Liver (tissue), 9 donors: Measurements from ENCODE around the gene KNDC1. TPM values are rescaled to one million over a fixed set of nuclear protein-coding genes. Genes with fewer than 3 reads are reported as not detected.

Experiments
- DNase-seq: peaks from one replicate; pipeline ENCODE4 v3.0.0-alpha.2; 2017; ENCODE audit warnings: low spot score
- H3K27ac ChIP-seq, 2 donors: one replicate each; pipeline ENCODE4 v1.7.0; 2013; ENCODE audit warnings: inconsistent platforms in 2 of 2, low read length in 2 of 2, control low read depth in 1 of 2, low read depth in 1 of 2, mild to moderate bottlenecking in 1 of 2
- H3K27me3 ChIP-seq, 4 donors: one replicate each; pipeline versions ENCODE4 v1.6.1 to v1.7.0; 2013; ENCODE audit warnings: low read length in 3 of 4, inconsistent platforms in 1 of 4, mild to moderate bottlenecking in 1 of 4, moderate library complexity in 1 of 4; ENCODE audit not compliant: control insufficient read depth in 4 of 4, insufficient read depth in 4 of 4
- H3K36me3 ChIP-seq, 4 donors: one replicate each; pipeline versions ENCODE4 v1.6.1 to v1.7.0; 2013; ENCODE audit warnings: low read length in 3 of 4, mild to moderate bottlenecking in 3 of 4, low read depth in 1 of 4, moderate library complexity in 1 of 4; ENCODE audit not compliant: control insufficient read depth in 4 of 4, insufficient read depth in 3 of 4
- H3K4me1 ChIP-seq, 4 donors: one replicate each; pipeline versions ENCODE4 v1.6.1 to v1.7.0; 2013; ENCODE audit warnings: low read length in 3 of 4, mild to moderate bottlenecking in 3 of 4, moderate library complexity in 1 of 4; ENCODE audit not compliant: control insufficient read depth in 4 of 4, insufficient read depth in 4 of 4
- H3K4me3 ChIP-seq, 3 donors: one replicate each; pipeline versions ENCODE4 v1.6.1 to v1.7.0; 2013; ENCODE audit warnings: low read length in 3 of 3, control low read depth in 1 of 3, low read depth in 1 of 3, mild to moderate bottlenecking in 1 of 3
- H3K9ac ChIP-seq, 2 donors: one replicate each; pipeline ENCODE4 v1.7.0; 2013; ENCODE audit warnings: low read length in 2 of 2, mild to moderate bottlenecking in 2 of 2, moderate library complexity in 2 of 2, control low read depth in 1 of 2, low read depth in 1 of 2
- H3K9me3 ChIP-seq, 4 donors: one replicate each; pipeline versions ENCODE4 v1.6.1 to v1.7.0; 2013; ENCODE audit warnings: low read length in 3 of 4; ENCODE audit not compliant: control insufficient read depth in 4 of 4
- ATF3 ChIP-seq: IDR thresholded peaks from 2 replicates; pipeline ENCODE4 v1.6.1; 2016; ENCODE audit warnings: antibody characterized with exemption
- CTCF ChIP-seq: fragments of 150-350 bp; IDR thresholded peaks from 2 replicates; pipeline ENCODE4 v1.5.1; 2017; ENCODE audit warnings: improper control_type of control experiment, low read depth, low read length; ENCODE audit not compliant: missing input control
- EGR1 ChIP-seq, 2 donors: IDR thresholded peaks; 2 replicates each; pipeline ENCODE4 v1.6.1; 2016 to 2018; ENCODE audit warnings: antibody characterized with exemption in 2 of 2, low read depth in 2 of 2
- FOXA1 ChIP-seq: IDR thresholded peaks from 2 replicates; pipeline ENCODE4 v1.6.1; 2016; ENCODE audit warnings: antibody characterized with exemption
- FOXA2 ChIP-seq: IDR thresholded peaks from 2 replicates; pipeline ENCODE4 v1.6.1; 2016; ENCODE audit warnings: antibody characterized with exemption
- GABPA ChIP-seq, 2 donors: IDR thresholded peaks in 1 of 2; conservative IDR thresholded peaks in 1 of 2; 2 replicates each; pipeline ENCODE4 v1.6.1; 2016; ENCODE audit warnings: antibody characterized with exemption in 2 of 2, mild to moderate bottlenecking in 1 of 2, moderate library complexity in 1 of 2
- HNF4A ChIP-seq, 2 donors: conservative IDR thresholded peaks; 2 replicates each; pipeline ENCODE4 v1.6.1; 2016; ENCODE audit warnings: antibody characterized with exemption in 2 of 2, mild to moderate bottlenecking in 2 of 2
- HNF4G ChIP-seq: IDR thresholded peaks from 2 replicates; pipeline ENCODE4 v1.6.1; 2016; ENCODE audit warnings: antibody characterized with exemption
- JUND ChIP-seq, 2 donors: IDR thresholded peaks; 2 replicates each; pipeline ENCODE4 v1.6.1; 2016; ENCODE audit warnings: antibody characterized with exemption in 2 of 2
- MAX ChIP-seq: IDR thresholded peaks from 2 replicates; pipeline ENCODE4 v1.6.1; 2016; ENCODE audit warnings: antibody characterized with exemption
- NR2F2 ChIP-seq: IDR thresholded peaks from 2 replicates; pipeline ENCODE4 v1.6.1; 2016; ENCODE audit warnings: antibody characterized with exemption
- REST ChIP-seq: IDR thresholded peaks from 2 replicates; pipeline ENCODE4 v1.6.1; 2016; ENCODE audit warnings: antibody characterized with exemption, mild to moderate bottlenecking
- RXRA ChIP-seq, 2 donors: IDR thresholded peaks; 2 replicates each; pipeline ENCODE4 v1.6.1; 2017 to 2018; ENCODE audit warnings: antibody characterized with exemption in 2 of 2, mild to moderate bottlenecking in 1 of 2
- SP1 ChIP-seq: IDR thresholded peaks from 2 replicates; pipeline ENCODE4 v1.6.1; 2018; ENCODE audit warnings: antibody characterized with exemption, mild to moderate bottlenecking
- TAF1 ChIP-seq: conservative IDR thresholded peaks from 2 replicates; pipeline ENCODE4 v1.6.1; 2016; ENCODE audit warnings: antibody characterized with exemption, mild to moderate bottlenecking
- YY1 ChIP-seq: IDR thresholded peaks from 2 replicates; pipeline ENCODE4 v1.6.1; 2016; ENCODE audit warnings: antibody characterized with exemption, mild to moderate bottlenecking
- WGBS: extraction: QIAGEN DNeasy Blood & Tissue Kit; methylation state at CpG from one replicate; pipeline ENCODE4 v1.1.7; 2013; 5-methylcytosine and 5-hydroxymethylcytosine counted together
- polyA plus RNA-seq, 2 donors: library from polyadenylated mRNA; stranded (reverse) in 1 of 2; unstranded in 1 of 2; fragments of 200-250 nt in 1 of 2; fragments of >200 nt in 1 of 2; fragmentation: Nextera tagmentation in 1 of 2; extraction: Ambion mirVana in 1 of 2; gene quantifications; one replicate each; pipeline versions ENCODE4 v1.2.1 to v1.2.3, GENCODE V29; 2013 to 2015
- total RNA-seq, 2 donors: library from RNA; depleted of rRNA; stranded (reverse); fragments of >200 nt; gene quantifications; one replicate each; pipeline ENCODE4 v1.2.3, GENCODE V29; 2014
- donor health status: healthy.
- donor health status: healthy.
- donor health status: healthy.
- donor health status: healthy.
- donor health status: healthy.

The KNDC1 gene
- total and polyA plus RNA-seq, 4 donors: 0.53 to 12.9 (median 4.3) TPM

GRCh38 chr10:133142523-133143199 is 17.4 kb upstream of the KNDC1 start:
- H3K4me1 ChIP-seq: no peaks in the 10 kb centered on the region
- H3K36me3 ChIP-seq: no peaks in the 10 kb centered on the region
- H3K27me3 ChIP-seq: no peaks in the 10 kb centered on the region
- no peaks in the 10 kb centered on the region for H3K9me3 ChIP-seq
- no peak overlapping the region for H3K9ac ChIP-seq
- TF ChIP-seq FOXA2 (no peak), RXRA (IDR thresholded peaks at IDR 0.05) (no peak), MAX (no peak), TAF1 (no peak), HNF4A (conservative IDR thresholded peaks at IDR 0.05) (no peak), JUND (IDR thresholded peaks at IDR 0.05) (no peak), ATF3 (no peak), FOXA1 (no peak), GABPA (IDR thresholded peaks at IDR 0.05 in 1 of 2, conservative IDR thresholded peaks at IDR 0.05 in 1 of 2) (no peak), YY1 (no peak), REST (no peak), EGR1 (IDR thresholded peaks at IDR 0.05; ENCODE audit: low read depth in 2 of 2) (no peak), NR2F2 (no peak)
- H3K4me3 ChIP-seq: no peak overlapping the region
- 77% methylated on average over 24 of the region's 24 CpGs for WGBS
- no peak for DNase-seq
- no peak overlapping the region for H3K27ac ChIP-seq

- no peaks in the 10 kb centered on the region for H3K4me1 ChIP-seq
Measured at GRCh38 chr10:133143200-133143533, 16.9 kb upstream of the KNDC1 start.

More at GRCh38 chr10:133143200-133143533, 16.9 kb upstream of the KNDC1 start:
- Histone ChIP-seq H3K36me3 (no peaks in the 10 kb centered on the region), H3K9ac (no peak overlapping the region), H3K4me3 (no peak overlapping the region), H3K27me3 (no peaks in the 10 kb centered on the region), H3K27ac (no peak overlapping the region), H3K9me3 (peaks cover 0 to 3% (median under 1%) of the 10 kb centered on the region in 4 donors)
- DNase-seq: no peak
- 48% methylated on average over 10 of the region's 10 CpGs for WGBS
- TF ChIP-seq FOXA1 (no peak), JUND (IDR thresholded peaks at IDR 0.05) (no peak), ATF3 (no peak), RXRA (IDR thresholded peaks at IDR 0.05) (no peak), MAX (no peak), TAF1 (no peak), CTCF (no peak), HNF4G (no peak), YY1 (no peak), SP1 (no peak), EGR1 (IDR thresholded peaks at IDR 0.05; ENCODE audit: low read depth in 2 of 2) (no peak), HNF4A (conservative IDR thresholded peaks at IDR 0.05) (no peak), FOXA2 (no peak), REST (no peak), GABPA (IDR thresholded peaks at IDR 0.05 in 1 of 2, conservative IDR thresholded peaks at IDR 0.05 in 1 of 2) (no peak)
